Activated CD8-positive, alpha-beta T cell treated with anti-CD3 and anti-CD28 coated beads for 36 hours (primary cell): ENCODE measurements around the gene MAP7D3. TPM values are rescaled to one million over a fixed set of nuclear protein-coding genes. Genes with fewer than 3 reads are reported as not detected.

Source experiments
- ATAC-seq: fragments of 200-7000 bp; cut with Tn5 transposase; one replicate; pipeline ENCODE4 v1.10.0; 2021; ENCODE audit warnings: mild to moderate bottlenecking, moderate library complexity
- CTCF ChIA-PET: fragments of 350-600 bp; sonication (Branson Sonifier 250); formaldehyde crosslinking; loops from one replicate; lab custom pipeline; 2021; ENCODE audit warnings: antibody characterized with exemption; lab: Charles Lee
- POLR2A ChIA-PET: fragments of 350-600 bp; sonication (Branson Sonifier 250); formaldehyde crosslinking; loops from one replicate; lab custom pipeline; 2021; ENCODE audit warnings: antibody characterized with exemption; lab: Charles Lee
- DNase-seq: peaks from one replicate; pipeline ENCODE4 v3.0.0-alpha.2; 2020
- H3K27ac Mint-ChIP-seq: one replicate; pipeline ENCODE4 v1.8.0; 2021; ENCODE audit warnings: mild to moderate bottlenecking, mixed read lengths
- H3K27me3 Mint-ChIP-seq: one replicate; pipeline ENCODE4 v1.8.0; 2021; ENCODE audit warnings: mixed read lengths
- H3K36me3 Mint-ChIP-seq: one replicate; pipeline ENCODE4 v1.8.0; 2021; ENCODE audit warnings: low read depth, mixed read lengths
- H3K4me1 Mint-ChIP-seq: one replicate; pipeline ENCODE4 v1.8.0; 2021; ENCODE audit warnings: low read depth, mixed read lengths
- H3K4me3 Mint-ChIP-seq: one replicate; pipeline ENCODE4 v1.8.0; 2021; ENCODE audit warnings: mild to moderate bottlenecking, moderate library complexity, mixed read lengths
- H3K9me3 Mint-ChIP-seq: one replicate; pipeline ENCODE4 v1.8.0; 2021; ENCODE audit warnings: mixed read lengths
- intact Hi-C: fragments of 100-400 bp; cut with micrococcal nuclease; formaldehyde crosslinking; loops from one replicate; pipeline ENCODE4 v1.10.0; 2022
- total RNA-seq, 2 experiments: library from RNA; stranded (reverse); gene quantifications; one replicate each; pipeline ENCODE4 v1.2.3, GENCODE V29; 2021
- TF ChIP-seq, protein P1 (sequence below): fragments of 200-600 bp; IDR thresholded peaks from one replicate; pipeline ENCODE4 v1.8.0; 2022; ENCODE audit warnings: antibody characterized with exemption, mild to moderate bottlenecking

MAP7D3 gene
- total RNA-seq, 2 experiments from 2014 or later = 13.4 to 14.2 TPM

DNA sequence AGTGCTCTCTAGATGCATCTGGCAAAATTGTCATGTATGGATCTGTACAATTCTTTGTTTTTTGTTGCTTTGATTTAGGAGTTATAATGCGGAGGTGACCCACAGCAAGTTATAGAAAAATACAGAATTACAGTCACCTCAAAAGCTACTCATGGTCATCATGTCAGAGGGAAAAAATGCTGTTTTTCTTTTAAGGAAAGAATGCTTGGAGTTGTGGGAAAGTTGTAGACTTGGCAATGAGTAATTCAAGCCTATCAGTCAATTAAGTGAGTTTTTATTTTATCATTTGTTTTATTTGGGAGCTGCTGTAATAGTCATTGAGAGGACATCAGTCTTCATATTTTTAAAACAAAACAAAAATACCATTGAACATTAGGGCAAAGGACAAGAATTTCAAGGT, 87.5 kb downstream of the MAP7D3 start:
- CTCF ChIA-PET = interaction anchor here (0.8 to 3.7 kb wide), 12 partner anchors 10 to 135 kb away, joined by 3 to 77 read pairs (median 4); no protein-coding TSS in a partner anchor
- DNase-seq (no peak), ATAC-seq (no peak)
- no peaks in the 10 kb centered on the region for H3K36me3 Mint-ChIP-seq
- no peaks in the 10 kb centered on the region for H3K9me3 Mint-ChIP-seq
- H3K27me3 Mint-ChIP-seq = no peaks in the 10 kb centered on the region
- intact Hi-C loops = no loop called here
- POLR2A ChIA-PET = interaction anchor here (0.7 kb wide), 1 partner anchor 96 kb away, joined by 3 read pairs; no protein-coding TSS in a partner anchor
- H3K27ac Mint-ChIP-seq = no peak overlapping the region
- H3K4me1 Mint-ChIP-seq = no peaks in the 10 kb centered on the region
- TF ChIP-seq, protein P1, sequence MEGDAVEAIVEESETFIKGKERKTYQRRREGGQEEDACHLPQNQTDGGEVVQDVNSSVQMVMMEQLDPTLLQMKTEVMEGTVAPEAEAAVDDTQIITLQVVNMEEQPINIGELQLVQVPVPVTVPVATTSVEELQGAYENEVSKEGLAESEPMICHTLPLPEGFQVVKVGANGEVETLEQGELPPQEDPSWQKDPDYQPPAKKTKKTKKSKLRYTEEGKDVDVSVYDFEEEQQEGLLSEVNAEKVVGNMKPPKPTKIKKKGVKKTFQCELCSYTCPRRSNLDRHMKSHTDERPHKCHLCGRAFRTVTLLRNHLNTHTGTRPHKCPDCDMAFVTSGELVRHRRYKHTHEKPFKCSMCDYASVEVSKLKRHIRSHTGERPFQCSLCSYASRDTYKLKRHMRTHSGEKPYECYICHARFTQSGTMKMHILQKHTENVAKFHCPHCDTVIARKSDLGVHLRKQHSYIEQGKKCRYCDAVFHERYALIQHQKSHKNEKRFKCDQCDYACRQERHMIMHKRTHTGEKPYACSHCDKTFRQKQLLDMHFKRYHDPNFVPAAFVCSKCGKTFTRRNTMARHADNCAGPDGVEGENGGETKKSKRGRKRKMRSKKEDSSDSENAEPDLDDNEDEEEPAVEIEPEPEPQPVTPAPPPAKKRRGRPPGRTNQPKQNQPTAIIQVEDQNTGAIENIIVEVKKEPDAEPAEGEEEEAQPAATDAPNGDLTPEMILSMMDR = no peak
- H3K4me3 Mint-ChIP-seq = no peak overlapping the region

Other genes starting within 250 kb of the MAP7D3 start
- gene FHL1, start 103.9 kb downstream of the MAP7D3 start, total RNA-seq = 10 to 100 TPM; 17.9 to 18.4 TPM
- gene ADGRG4, start 49.6 kb upstream of the MAP7D3 start, total RNA-seq = not detected
- not detected for gene BRS3, start 236.5 kb upstream of the MAP7D3 start, total RNA-seq
- gene HTATSF1, start 246.2 kb upstream of the MAP7D3 start, total RNA-seq = 10 to 100 TPM; 33.0 to 35.4 TPM